ENCODE measurements around the gene OR52A5. TPM values are rescaled to one million over a fixed set of nuclear protein-coding genes. Genes with fewer than 3 reads are reported as not detected.

OR52A5 gene
- total RNA-seq (2014; rRNA removed; shearing (Covaris generic)) (not detected in 2 replicates), total RNA-seq (2022) (not detected in 2 replicates), Bru-seq, nascent RNA (not detected), BruChase-seq, experiment 1, labeled RNA remaining after a 6-hour chase (not detected), BruChase-seq, experiment 2, labeled RNA remaining after a 2-hour chase (not detected)
- long read RNA-seq: 0 reads

GRCh38 chr11:5137996-5138395, at the start of gene OR52A5:
TSS of gene OR52A5 (minus strand) at chr11:5138356. CDS start at chr11:5132642, 5,714 bp downstream.
- no peaks in the 10 kb centered on the region for H3K79me2 ChIP-seq (ENCODE audit: insufficient read depth, low read depth, low read length)
- no peaks in the 10 kb centered on the region for H3K9me2 ChIP-seq (ENCODE audit: insufficient read depth, low read length)
- ChIA-PET POLR2A (interaction anchor here (0.7 kb wide), 1 partner anchor 306 kb away, joined by 3 read pairs; no protein-coding TSS in a partner anchor), CTCF (ENCODE audit: unreplicated experiment) (no interaction called here)
- H4K20me1 ChIP-seq (ENCODE audit: insufficient read depth, low read length): no peaks in the 10 kb centered on the region
- no peak within 1 kb of the TSS for H2AFZ ChIP-seq (ENCODE audit: low read length)
- no peak within 1 kb of the TSS for H3K4me3 ChIP-seq (ENCODE audit: low read depth, low read length, poor library complexity, severe bottlenecking)
- H3K27ac ChIP-seq (ENCODE audit: low read depth, low read length, poor library complexity, severe bottlenecking): no peak within 1 kb of the TSS
- no TSS peak for BruUV-seq (replicated peaks)
- H3K4me2 ChIP-seq (ENCODE audit: low read length): no peak within 1 kb of the TSS
- no peaks in the 10 kb centered on the region for H3K9me3 ChIP-seq (ENCODE audit: low read length)
- no peaks in the 10 kb centered on the region for H3K36me3 ChIP-seq (ENCODE audit: insufficient read depth, low read length)
- H3K4me1 ChIP-seq (ENCODE audit: insufficient read depth, low read length, poor library complexity, severe bottlenecking): no peaks in the 10 kb centered on the region
- TF ChIP-seq EZH2phosphoT487 (IDR thresholded peaks at IDR 0.05; ENCODE audit: borderline replicate concordance, low read depth, low read length) (no peak), CTCF (conservative IDR thresholded peaks at IDR 0.05; ENCODE audit: low read length) (no peak)
- no peak for DNase-seq (ENCODE audit: low spot score)
- intact Hi-C loops (cut with micrococcal nuclease; ENCODE audit: unreplicated experiment): no loop called here

GRCh38 chr11:5178046-5178837, 40.1 kb upstream of the OR52A5 start:
- Histone ChIP-seq H4K20me1 (ENCODE audit: insufficient read depth, low read length) (no peaks in the 10 kb centered on the region), H3K27ac (ENCODE audit: low read depth, low read length, poor library complexity, severe bottlenecking) (no peak overlapping the region), H3K4me1 (ENCODE audit: insufficient read depth, low read length, poor library complexity, severe bottlenecking) (no peaks in the 10 kb centered on the region), H3K4me2 (ENCODE audit: low read length) (no peak overlapping the region), H3K36me3 (ENCODE audit: insufficient read depth, low read length) (no peaks in the 10 kb centered on the region), H3K4me3 (ENCODE audit: low read depth, low read length, poor library complexity, severe bottlenecking) (no peak overlapping the region), H3K79me2 (ENCODE audit: insufficient read depth, low read depth, low read length) (no peaks in the 10 kb centered on the region), H3K9me2 (ENCODE audit: insufficient read depth, low read length) (no peaks in the 10 kb centered on the region), H3K9me3 (ENCODE audit: low read length) (no peaks in the 10 kb centered on the region), H2AFZ (ENCODE audit: low read length) (no peak overlapping the region)
- BruUV-seq (replicated peaks): no TSS peak
- no peak for TF ChIP-seq CTCF (conservative IDR thresholded peaks at IDR 0.05; ENCODE audit: low read length)
- TF ChIP-seq EZH2phosphoT487 (IDR thresholded peaks at IDR 0.05; ENCODE audit: borderline replicate concordance, low read depth, low read length): no peak
- intact Hi-C loops (cut with micrococcal nuclease; ENCODE audit: unreplicated experiment): no loop called here
- no peak for DNase-seq (ENCODE audit: low spot score)
- CTCF ChIA-PET (ENCODE audit: unreplicated experiment): no interaction called here
- POLR2A ChIA-PET: no interaction called here

GRCh38 chr11:5174934-5175333, 36.8 kb upstream of the OR52A5 start:
- H3K36me3 ChIP-seq (ENCODE audit: insufficient read depth, low read length): no peaks in the 10 kb centered on the region
- no peak overlapping the region for H3K27ac ChIP-seq (ENCODE audit: low read depth, low read length, poor library complexity, severe bottlenecking)
- no peak for DNase-seq (ENCODE audit: low spot score)
- no peak overlapping the region for H3K4me3 ChIP-seq (ENCODE audit: low read depth, low read length, poor library complexity, severe bottlenecking)
- intact Hi-C loops (cut with micrococcal nuclease; ENCODE audit: unreplicated experiment): no loop called here
- ChIA-PET CTCF (ENCODE audit: unreplicated experiment) (no interaction called here), POLR2A (no interaction called here)
- H4K20me1 ChIP-seq (ENCODE audit: insufficient read depth, low read length): no peaks in the 10 kb centered on the region
- TF ChIP-seq EZH2phosphoT487 (IDR thresholded peaks at IDR 0.05; ENCODE audit: borderline replicate concordance, low read depth, low read length) (no peak), CTCF (conservative IDR thresholded peaks at IDR 0.05; ENCODE audit: low read length) (no peak)
- H3K4me2 ChIP-seq (ENCODE audit: low read length): no peak overlapping the region
- no peak overlapping the region for H2AFZ ChIP-seq (ENCODE audit: low read length)
- no TSS peak for BruUV-seq (replicated peaks)
- H3K4me1 ChIP-seq (ENCODE audit: insufficient read depth, low read length, poor library complexity, severe bottlenecking): no peaks in the 10 kb centered on the region
- H3K79me2 ChIP-seq (ENCODE audit: insufficient read depth, low read depth, low read length): no peaks in the 10 kb centered on the region
- H3K9me3 ChIP-seq (ENCODE audit: low read length): no peaks in the 10 kb centered on the region
- H3K9me2 ChIP-seq (ENCODE audit: insufficient read depth, low read length): no peaks in the 10 kb centered on the region

Data from OCI-LY7 (cell line).